Coronary artery (tissue), 2 donors: Measurements from ENCODE around the gene C7.
"Not testable (repeated sequence)": the region's sequence is repeated elsewhere in the genome, so short reads cannot be mapped to it uniquely, and the experiment has no call there.

Experiments used
- DNase-seq: peaks from one replicate; pipeline ENCODE4 v3.0.0-alpha.2; 2017; ENCODE audit warnings: low spot score
- H3K27ac ChIP-seq, 2 donors: fragments of 200-600 bp; sonication (generic); one replicate each; pipeline ENCODE4 v1.5.1; 2016 to 2019
- H3K4me3 ChIP-seq: fragments of 200-600 bp; sonication (generic); 2 replicates; pipeline ENCODE4 v1.5.1; 2016; ENCODE audit warnings: mild to moderate bottlenecking, moderate library complexity
- TF ChIP-seq, protein P1 (sequence below): fragments of 200-600 bp; sonication (generic); IDR thresholded peaks from one replicate; pipeline ENCODE4 v1.5.1; 2019; ENCODE audit warnings: antibody characterized with exemption

The C7 gene

DNA sequence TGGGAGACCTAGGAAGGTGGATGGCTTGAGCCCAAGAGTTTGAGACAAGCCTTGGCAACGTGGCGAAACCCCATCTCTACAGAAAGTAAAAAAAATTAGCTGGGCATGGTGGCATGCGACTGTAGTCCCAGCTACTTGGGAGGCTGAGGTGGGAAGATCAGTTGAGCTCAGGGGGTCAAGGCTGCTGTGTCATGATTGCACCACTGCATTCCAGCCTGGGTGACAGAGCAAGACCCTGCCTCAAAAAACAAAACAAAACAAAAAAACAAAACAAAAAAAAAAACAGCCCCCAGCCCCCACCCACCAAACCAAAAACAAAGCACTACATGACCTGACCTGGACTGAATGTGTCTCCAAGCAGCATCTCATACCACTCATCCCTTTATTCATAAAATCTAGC is 33.3 kb upstream of the C7 start:
- TF ChIP-seq, protein P1, sequence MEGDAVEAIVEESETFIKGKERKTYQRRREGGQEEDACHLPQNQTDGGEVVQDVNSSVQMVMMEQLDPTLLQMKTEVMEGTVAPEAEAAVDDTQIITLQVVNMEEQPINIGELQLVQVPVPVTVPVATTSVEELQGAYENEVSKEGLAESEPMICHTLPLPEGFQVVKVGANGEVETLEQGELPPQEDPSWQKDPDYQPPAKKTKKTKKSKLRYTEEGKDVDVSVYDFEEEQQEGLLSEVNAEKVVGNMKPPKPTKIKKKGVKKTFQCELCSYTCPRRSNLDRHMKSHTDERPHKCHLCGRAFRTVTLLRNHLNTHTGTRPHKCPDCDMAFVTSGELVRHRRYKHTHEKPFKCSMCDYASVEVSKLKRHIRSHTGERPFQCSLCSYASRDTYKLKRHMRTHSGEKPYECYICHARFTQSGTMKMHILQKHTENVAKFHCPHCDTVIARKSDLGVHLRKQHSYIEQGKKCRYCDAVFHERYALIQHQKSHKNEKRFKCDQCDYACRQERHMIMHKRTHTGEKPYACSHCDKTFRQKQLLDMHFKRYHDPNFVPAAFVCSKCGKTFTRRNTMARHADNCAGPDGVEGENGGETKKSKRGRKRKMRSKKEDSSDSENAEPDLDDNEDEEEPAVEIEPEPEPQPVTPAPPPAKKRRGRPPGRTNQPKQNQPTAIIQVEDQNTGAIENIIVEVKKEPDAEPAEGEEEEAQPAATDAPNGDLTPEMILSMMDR = no peak
- Histone ChIP-seq H3K27ac (no peak overlapping the region), H3K4me3 (no peak overlapping the region)
- no peak for DNase-seq

DNA sequence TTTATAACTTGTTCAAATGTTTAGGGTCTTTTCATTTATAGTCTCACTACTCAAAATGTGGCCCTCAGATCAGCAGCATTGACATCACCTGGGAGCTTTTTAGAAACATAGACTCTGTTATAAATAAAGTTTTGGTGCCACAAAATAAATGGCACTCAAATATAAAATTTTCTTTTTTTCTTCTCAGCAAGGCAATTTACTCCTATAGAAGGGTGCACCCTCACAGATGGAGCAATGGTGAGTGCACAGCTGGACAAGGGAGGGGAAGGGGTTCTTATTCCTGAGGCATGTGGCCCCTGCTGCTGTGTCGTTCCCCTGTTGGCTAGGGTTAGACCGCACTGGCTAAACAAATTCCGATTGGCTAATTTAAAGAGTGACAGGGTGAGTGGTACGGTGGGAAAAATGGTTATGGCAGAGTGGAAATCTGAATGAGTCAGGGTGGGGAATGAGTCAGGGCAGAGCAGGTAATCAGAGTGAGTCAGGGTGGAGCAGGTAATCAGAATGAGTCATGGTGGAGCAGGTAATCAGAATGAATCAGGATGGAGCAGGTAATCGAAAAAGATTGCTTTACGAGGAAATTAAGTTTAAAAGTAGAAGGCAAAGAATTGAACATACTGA is 31.8 kb upstream of the C7 start:
- TF ChIP-seq, protein P1 = no peak
- no peak overlapping the region for H3K27ac ChIP-seq
- H3K4me3 ChIP-seq = no peak overlapping the region
- no peak for DNase-seq

DNA sequence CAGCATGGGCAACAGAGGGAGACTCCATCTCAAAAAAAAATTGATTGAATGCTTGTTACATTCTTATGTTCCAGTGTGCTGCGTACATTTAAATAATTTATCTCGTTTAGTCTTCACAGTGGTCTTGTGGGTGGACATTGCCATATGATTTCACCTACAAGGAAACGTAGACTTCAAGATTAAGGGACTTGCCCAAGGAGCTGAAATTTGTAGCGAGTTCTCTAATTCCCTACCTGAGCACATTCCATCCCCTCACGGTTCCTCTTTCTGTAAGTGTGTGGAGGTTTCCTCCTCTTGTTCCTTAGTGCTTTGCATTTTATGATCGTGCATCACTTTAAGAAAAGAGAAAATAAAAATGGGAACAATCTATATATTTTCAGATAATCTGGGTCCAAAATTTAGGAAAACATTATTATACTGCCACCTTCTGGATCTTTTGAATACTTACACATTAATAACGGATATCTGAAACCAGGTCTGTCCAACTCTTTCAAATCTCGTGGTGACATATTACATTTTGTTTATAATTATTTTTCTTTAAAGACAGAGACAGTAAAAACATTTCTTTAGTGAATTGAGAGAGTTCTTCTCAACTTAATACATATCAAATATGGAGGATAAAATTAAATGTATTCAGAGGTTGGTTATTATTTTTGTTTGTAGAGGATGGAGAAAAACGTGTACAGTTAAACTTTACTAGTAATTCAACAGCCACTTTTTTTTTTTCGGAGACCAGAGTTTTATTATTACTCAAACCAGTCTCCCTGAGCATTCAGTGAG is 29.9 kb upstream of the C7 start:
- H3K4me3 ChIP-seq = no peak overlapping the region
- no peak overlapping the region for H3K27ac ChIP-seq
- TF ChIP-seq, protein P1 = peak; percentile 45
- DNase-seq = no peak

DNA sequence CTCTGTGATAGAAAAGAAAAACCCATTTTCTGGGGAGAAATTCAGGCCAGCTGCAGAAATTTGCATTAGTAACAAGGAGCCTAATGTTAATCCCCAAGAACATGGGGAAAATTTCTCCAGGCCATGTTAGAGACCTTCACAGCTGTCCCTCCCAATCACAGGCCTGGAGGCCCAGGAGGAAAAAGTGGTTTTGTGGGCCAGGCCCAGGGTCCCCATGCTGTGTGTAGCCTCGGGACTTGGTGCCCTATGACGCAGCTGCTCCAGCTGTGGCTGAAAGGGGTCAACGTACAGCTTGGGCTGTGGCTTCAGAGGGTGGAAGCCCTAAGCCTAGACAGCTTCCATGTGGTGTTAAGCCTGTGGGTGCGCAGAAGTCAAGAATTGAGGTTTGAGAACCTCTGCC is 27.0 kb upstream of the C7 start:
- DNase-seq = no peak
- Histone ChIP-seq H3K4me3 (no peak overlapping the region), H3K27ac (no peak overlapping the region)
- TF ChIP-seq, protein P1 = no peak

DNA sequence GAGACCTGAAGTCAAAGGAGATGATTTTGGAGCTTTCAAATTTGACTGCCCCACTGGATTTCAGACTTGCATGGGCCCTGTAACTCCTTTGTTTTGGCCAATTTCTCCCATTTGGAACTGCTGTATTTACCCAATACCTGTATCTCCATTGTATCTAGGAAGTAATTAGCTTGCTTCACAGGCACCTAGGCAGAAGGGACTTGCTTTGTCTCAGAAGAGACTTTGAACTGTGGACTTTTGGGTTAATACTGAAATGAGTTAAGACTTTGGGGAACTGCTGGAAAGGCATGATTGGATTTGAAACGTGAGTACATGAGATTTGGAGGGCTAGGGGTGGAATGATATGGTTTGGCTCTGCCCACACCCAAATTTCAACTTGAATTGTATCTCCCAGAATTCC is 26.2 kb upstream of the C7 start:
- DNase-seq, H3K4me3 ChIP-seq, H3K27ac ChIP-seq: not testable (repeated sequence)

DNA sequence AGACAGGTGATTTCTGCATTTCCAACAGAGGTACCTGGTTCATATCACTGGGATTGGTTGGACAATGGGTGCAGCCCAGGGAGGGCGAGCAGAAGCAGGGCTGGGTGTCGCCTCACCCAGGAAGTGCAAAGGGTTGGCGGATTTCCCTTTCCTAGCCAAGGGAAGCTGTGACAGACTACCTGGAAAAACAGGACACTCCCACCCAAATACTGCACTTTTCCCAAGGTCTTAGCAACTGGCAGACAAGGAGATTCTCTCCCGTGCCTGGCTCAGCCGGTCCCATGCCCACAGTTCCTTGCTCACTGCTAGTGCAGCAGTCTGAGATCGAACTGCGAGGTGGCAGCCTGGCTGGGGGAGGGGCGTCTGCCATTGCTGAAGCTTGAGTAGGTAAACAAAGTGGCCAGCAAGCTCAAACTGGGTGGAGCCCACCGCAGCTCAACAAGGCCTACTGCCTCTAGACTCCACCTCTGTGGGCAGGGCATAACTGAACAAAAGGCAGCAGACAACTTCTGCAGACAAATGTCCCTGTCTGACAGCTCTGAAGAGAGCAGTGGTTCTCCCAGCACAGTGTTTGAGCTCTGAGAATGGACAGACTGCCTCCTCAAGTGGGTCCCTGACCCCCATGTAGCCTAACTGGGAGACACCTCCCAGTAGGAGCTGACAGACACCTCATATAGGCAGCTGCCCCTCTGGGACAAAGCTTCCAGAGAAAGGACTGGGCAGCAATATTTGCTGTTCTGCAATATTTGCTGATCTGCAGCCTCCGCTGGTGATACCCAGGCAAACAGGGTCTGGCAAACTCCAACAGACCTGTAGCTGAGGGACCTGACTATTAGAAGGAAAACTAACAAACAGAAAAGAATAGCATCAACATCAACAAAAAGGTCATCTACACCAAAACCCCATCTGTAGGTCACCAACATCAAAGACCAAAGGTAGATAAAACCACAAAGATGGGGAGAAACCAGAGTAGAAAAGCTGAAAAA is 13.6 kb upstream of the C7 start:
- not testable (repeated sequence) for H3K4me3 ChIP-seq, DNase-seq, H3K27ac ChIP-seq

DNA sequence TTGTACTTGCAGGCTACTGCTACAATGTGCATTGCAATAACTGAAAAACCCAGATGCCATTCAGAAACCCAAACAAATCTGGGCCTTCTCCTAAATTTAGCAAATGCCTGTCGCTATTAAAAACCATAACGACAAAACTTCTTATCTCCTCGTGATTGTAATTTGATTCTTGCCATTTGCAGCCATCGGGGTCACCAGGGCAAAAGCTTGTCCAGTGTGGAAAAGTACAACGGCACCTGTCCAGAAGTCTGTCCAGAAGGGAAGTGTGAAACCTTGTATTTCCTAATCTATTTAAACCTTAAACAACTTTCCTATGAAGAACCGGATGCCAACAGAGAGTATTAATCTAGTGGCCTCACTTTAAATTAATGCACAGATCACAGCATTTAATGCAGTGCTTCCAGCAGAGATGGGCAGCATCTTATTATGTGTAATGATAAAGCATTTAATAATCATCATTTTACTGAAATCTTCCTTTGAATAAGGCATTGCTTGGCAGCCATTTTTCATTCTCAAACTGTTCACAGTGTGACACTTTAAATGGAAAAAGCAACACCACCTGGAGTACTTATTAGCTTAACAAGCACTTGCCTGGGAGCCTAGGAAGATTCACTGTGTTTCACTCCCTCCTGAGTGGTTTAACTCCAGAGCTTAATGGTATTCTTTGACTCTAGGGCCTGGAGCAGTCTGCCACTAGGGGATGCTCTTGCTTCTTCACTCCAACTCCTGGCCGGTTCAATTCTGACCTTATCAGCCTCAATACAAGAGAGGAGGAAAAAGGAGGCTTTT is 4.9 kb upstream of the C7 start:
- Histone ChIP-seq H3K27ac (peak overlapping the region; percentile 1 to 73), H3K4me3 (no peak overlapping the region)
- DNase-seq = no peak
- TF ChIP-seq, protein P1 = peak; percentile 93
